GM12891 (cell line): Measurements from ENCODE around the gene PHACTR4.

Experiments used
- POLR2A ChIP-seq: IDR thresholded peaks from 2 replicates; pipeline ENCODE4 v1.6.1; 2011; ENCODE audit warnings: low read depth, low read length, control low read depth
- POLR2AphosphoS5 ChIP-seq: IDR thresholded peaks from 2 replicates; pipeline ENCODE4 v1.6.1; 2011; ENCODE audit warnings: low read depth, low read length, control low read depth
- SPI1 ChIP-seq: IDR thresholded peaks from 2 replicates; pipeline ENCODE4 v1.6.1; 2011; ENCODE audit warnings: low read depth, low read length, control low read depth
- TAF1 ChIP-seq: IDR thresholded peaks from 2 replicates; pipeline ENCODE4 v1.6.1; 2011; ENCODE audit warnings: low read depth, low read length, control low read depth

GRCh38 chr1:28530456-28530855 lies 160.9 kb downstream of the PHACTR4 start:
- TF ChIP-seq POLR2A (no peak), TAF1 (no peak), POLR2AphosphoS5 (no peak), SPI1 (no peak)
